Body of pancreas (tissue), 4 donors: ENCODE results near the gene RANBP1.

Experiments used
- CTCF ChIP-seq, 7 experiments: fragments of 450-650 bp in 4 of 7; fragments of 200-600 bp in 3 of 7; sonication (generic) in 3 of 7; IDR thresholded peaks; one replicate each; pipeline ENCODE4 v1.5.1; 2016 to 2019; ENCODE audit warnings: antibody characterized with exemption in 7 of 7
- POLR2A ChIP-seq, 3 donors: fragments of 450-650 bp; IDR thresholded peaks; one replicate each; pipeline ENCODE4 v1.6.1; 2016; ENCODE audit warnings: antibody characterized with exemption in 3 of 3, mild to moderate bottlenecking in 2 of 3

- TF ChIP-seq CTCF (IDR thresholded peaks at IDR 0.05) (no peak), POLR2A (IDR thresholded peaks at IDR 0.05) (no peak)
Measured at GRCh38 chr22:20083157-20083890, 32.6 kb upstream of the RANBP1 start.
